ENCODE measurements around the gene TMEM19. TPM values are rescaled to one million over a fixed set of nuclear protein-coding genes. Genes with fewer than 3 reads are reported as not detected.
"Not testable (repeated sequence)": the region's sequence is repeated elsewhere in the genome, so short reads cannot be mapped to it uniquely, and the experiment has no call there.

The TMEM19 gene
- total RNA-seq, 1 donor from 2014 or later, result 27.8 TPM

DNA sequence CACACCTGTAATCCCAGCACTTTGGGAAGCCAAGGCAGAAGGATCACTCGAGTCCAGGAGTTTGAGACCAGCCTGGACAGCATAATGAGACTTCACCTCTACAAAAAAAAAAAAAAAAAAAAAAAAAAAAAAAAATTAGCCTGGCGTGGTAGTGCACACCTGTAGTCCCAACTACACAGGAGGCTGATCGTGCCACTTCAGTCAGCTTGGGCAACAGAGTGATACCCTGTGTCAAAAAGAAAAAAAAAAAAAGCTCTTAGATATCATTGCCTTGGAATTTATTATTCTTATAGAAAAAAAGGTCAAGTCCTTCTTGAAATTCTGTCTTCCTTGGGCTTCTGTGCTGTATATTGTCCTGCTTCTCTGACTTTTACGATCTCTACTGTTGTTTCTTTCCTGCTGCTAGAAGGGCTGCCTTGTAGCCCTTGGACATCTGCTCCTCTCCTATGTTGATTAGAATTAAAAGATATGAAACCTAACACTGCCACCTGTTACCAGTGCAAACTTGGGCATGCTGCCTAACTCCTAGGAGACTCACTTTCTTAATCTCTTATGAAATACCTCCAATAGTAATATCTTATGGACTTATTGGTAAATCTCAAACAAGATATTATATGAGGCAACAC, 5.7 kb downstream of the TMEM19 start:
- TF ChIP-seq, protein P1, sequence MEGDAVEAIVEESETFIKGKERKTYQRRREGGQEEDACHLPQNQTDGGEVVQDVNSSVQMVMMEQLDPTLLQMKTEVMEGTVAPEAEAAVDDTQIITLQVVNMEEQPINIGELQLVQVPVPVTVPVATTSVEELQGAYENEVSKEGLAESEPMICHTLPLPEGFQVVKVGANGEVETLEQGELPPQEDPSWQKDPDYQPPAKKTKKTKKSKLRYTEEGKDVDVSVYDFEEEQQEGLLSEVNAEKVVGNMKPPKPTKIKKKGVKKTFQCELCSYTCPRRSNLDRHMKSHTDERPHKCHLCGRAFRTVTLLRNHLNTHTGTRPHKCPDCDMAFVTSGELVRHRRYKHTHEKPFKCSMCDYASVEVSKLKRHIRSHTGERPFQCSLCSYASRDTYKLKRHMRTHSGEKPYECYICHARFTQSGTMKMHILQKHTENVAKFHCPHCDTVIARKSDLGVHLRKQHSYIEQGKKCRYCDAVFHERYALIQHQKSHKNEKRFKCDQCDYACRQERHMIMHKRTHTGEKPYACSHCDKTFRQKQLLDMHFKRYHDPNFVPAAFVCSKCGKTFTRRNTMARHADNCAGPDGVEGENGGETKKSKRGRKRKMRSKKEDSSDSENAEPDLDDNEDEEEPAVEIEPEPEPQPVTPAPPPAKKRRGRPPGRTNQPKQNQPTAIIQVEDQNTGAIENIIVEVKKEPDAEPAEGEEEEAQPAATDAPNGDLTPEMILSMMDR (conservative IDR thresholded peaks at IDR 0.05; ENCODE audit: low read depth, low read length), result no peak
- no peak overlapping the region for H3K4me3 ChIP-seq (ENCODE audit: low read depth, low read length)
- no peak for DNase-seq (ENCODE audit: low read depth)

DNA sequence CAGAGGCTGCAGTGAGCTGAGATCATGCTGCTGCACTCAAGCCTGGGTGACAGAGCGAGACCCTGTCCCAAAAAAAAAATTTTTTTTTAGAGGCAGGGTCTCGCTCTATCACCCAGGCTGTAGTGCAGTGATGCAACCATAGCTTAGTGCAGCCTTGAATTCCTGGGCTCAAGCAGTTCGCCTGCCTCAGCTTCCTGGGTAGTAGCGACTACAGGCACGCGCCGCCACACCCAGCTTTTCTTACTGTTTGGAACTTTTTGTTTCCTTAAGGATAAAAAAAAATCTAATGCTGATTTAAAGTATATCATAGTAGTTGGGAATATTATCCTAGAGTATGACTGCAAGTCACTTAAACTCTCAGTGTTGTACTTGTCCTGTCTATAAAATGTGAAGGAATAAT, 7.2 kb downstream of the TMEM19 start:
- no peak overlapping the region for H3K4me3 ChIP-seq (ENCODE audit: low read depth, low read length)
- TF ChIP-seq, protein P1 (conservative IDR thresholded peaks at IDR 0.05; ENCODE audit: low read depth, low read length), result no peak
- no peak for DNase-seq (ENCODE audit: low read depth)

DNA sequence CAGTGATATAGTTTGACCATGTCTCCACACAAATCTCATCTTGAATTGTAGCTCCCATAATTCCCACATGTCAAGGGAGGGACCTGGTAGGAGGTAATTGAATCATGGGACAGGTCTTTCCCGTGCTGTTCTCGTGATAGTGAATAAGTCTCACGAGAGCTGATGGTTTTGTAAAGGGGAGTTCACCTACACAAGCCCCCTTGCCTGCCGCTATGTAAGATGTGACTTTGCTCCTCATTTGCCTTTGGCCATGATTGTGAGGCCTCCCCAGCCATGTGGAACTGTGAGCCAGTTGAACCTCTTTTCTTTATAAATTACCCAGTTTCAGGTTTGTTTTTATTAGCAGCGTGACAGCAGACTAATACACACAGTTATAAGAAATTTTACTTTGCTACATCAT, 7.8 kb downstream of the TMEM19 start:
- DNase-seq (ENCODE audit: low read depth), result not testable (repeated sequence)

DNA sequence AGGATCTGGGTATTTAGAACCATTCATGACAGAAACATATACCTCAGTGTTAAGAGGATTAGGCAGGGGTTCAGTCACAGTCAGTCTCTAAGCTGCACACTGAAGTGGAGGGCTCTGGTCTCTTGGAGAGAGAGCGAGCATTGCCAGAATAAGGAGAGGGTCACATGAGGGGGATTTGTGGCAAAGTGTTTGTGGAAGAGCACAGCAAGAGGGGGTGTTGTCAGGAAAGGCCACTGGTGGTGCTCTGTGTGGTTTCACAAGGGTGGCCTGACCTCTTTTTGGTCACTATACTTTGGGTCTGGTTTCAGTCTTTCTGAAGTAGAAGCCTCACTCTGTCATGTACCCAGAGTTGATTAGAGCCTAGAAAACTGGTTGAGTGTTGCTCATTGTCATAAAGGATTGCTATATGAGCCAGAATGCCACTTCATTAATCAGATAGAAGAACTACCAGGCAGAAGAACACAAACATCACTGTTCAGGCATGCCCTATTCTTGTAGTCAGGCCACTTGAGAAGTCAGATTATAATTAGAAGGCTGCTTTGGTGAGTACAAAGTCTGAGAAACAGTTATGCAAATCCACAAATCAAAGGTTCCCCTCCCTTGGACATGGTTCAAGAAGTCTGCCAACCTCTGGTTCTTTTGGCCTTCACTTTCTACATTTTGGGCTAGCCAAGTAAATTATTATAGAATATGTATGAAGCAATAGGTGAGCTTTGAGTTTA, 8.4 kb downstream of the TMEM19 start:
- no peak overlapping the region for H3K4me3 ChIP-seq (ENCODE audit: low read depth, low read length)
- DNase-seq (ENCODE audit: low read depth), result no peak
- TF ChIP-seq, protein P1 (conservative IDR thresholded peaks at IDR 0.05; ENCODE audit: low read depth, low read length), result no peak

More for the DNA sequence above, 7.8 kb downstream of the TMEM19 start:
- not testable (repeated sequence) for H3K4me3 ChIP-seq (ENCODE audit: low read depth, low read length)

DNA sequence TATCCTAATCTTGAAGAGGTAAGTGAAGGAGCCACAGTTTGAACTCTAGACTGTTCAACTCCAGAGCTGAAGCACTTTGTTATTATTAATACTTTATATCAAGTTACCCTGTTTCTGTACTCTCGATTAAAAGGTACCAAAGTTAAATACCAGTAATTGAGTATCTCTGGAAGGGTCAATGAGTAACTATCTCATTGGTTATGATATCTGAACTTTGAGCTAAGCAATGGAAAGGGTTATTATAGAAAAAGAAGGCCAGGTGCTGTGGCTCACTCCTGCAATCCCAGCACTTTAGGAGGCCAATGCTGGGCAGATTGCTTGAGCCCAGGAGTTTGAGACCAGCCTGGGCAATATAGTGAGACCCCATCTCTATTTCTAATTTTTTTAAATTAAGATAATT, 9.9 kb downstream of the TMEM19 start:
- no peak for DNase-seq (ENCODE audit: low read depth)
- TF ChIP-seq, protein P1 (conservative IDR thresholded peaks at IDR 0.05; ENCODE audit: low read depth, low read length), result no peak
- H3K4me3 ChIP-seq (ENCODE audit: low read depth, low read length), result no peak overlapping the region

DNA sequence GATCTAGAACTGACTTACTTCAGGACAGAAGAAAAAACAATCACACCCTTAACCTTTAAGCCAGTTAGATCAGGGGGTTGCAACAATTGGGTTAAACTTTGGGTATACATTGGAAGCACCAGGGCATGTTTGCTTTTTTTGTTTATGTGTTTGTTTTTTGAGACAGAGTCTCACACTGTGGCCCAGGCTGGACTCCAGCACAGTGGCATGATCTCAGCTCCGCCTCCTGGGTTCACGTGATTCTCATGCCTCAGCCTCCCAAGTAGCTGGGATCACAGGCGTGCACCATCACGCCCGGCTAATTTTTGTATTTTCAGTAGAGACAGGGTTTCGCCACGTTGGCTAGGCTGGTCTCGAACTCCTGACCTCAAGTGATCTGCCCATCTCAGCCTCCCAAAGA, 16.3 kb downstream of the TMEM19 start:
- DNase-seq (ENCODE audit: low read depth); H3K4me3 ChIP-seq (ENCODE audit: low read depth, low read length): not testable (repeated sequence)

DNA sequence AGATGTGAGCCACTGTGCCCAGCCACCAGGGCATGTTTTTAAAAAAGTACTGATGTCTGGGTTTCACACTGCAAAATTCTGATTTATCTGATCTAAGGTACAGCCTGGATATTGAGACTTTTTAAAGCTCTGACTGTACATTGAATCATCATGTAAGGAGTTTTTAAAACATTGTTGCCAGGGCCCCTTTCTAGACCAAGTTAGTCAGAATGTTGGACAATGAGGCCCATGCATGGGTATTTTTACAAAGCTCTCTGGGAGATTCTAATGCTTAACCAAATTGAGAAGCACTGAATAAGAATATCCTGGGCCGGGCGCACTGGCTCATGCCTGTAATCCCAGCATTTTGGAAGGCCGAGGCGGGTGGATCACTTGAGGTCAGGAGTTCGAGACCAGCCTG, 16.7 kb downstream of the TMEM19 start:
- no peak overlapping the region for H3K4me3 ChIP-seq (ENCODE audit: low read depth, low read length)
- no peak for DNase-seq (ENCODE audit: low read depth)
- TF ChIP-seq, protein P1 (conservative IDR thresholded peaks at IDR 0.05; ENCODE audit: low read depth, low read length), result no peak

DNA sequence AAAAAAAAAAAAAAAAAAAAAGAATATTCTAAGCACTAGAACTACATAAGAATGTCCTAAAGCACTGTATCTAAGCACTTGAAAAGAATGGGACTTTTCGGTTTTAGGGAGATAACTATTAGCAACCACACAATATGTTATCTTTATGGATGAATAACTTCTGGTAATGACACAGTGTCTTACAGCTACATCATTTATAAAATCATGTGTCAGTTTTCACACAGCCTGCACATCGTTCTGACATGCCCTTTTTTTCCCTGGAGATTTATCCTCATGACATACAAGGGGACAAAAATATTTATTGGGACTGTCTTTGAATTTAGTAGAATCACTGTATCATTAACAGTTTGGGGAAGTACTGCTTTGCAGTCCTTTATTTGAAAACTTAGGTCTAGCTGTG, 17.3 kb downstream of the TMEM19 start:
- TF ChIP-seq, protein P1 (conservative IDR thresholded peaks at IDR 0.05; ENCODE audit: low read depth, low read length), result no peak
- no peak for DNase-seq (ENCODE audit: low read depth)
- no peak overlapping the region for H3K4me3 ChIP-seq (ENCODE audit: low read depth, low read length)
